Stimulated activated naive CD4-positive, alpha-beta T cell (primary cell): ENCODE results near the gene RIC8A.
"Not testable (repeated sequence)": the region's sequence is repeated elsewhere in the genome, so short reads cannot be mapped to it uniquely, and the experiment has no call there.

Source experiments
- DNase-seq, 6 experiments: peaks; one replicate each; lab custom pipeline; 2025; lab: John Stamatoyannopoulos, UW

RIC8A gene

GRCh38 chr11:207208-207862, at the start of gene RIC8A, which contains the start of gene BET1L:
TSS of gene RIC8A (plus strand) at chr11:207708. CDS start at chr11:208855, 1,147 bp downstream.
TSS of gene BET1L (minus strand) at chr11:207399. CDS start at chr11:207321, 78 bp downstream.
- peak; percentile 96 to 98 (median 98) for DNase-seq

GRCh38 chr11:180242-180641, 27.3 kb upstream of the RIC8A start:
- DNase-seq: not testable (repeated sequence)

- not testable (repeated sequence) for DNase-seq
Measured at GRCh38 chr11:189200-189783, 18.2 kb upstream of the RIC8A start.

DNA sequence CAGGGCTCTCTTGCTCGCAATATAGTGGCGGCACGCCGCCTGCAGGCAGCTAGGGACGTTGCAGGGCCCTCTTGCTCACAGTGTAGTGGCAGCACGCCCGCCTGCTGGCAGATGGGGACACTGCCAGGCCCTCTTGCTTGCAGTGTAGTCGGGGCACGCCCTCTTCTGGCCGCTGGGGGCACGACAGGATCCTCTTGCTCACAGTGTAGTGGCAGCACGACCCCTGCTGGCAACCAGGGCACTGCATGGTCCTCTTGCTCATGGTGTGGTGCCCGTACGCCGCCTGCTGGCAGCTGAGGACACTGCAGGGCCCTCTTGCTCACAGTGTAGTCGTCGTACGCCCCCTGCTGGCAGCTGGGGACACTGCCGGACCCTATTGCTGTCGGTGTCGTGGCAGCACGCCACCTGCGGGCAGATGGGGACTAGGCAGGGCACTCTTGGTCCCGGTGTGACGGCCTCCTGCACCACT, 17.6 kb upstream of the RIC8A start:
- not testable (repeated sequence) for DNase-seq

DNA sequence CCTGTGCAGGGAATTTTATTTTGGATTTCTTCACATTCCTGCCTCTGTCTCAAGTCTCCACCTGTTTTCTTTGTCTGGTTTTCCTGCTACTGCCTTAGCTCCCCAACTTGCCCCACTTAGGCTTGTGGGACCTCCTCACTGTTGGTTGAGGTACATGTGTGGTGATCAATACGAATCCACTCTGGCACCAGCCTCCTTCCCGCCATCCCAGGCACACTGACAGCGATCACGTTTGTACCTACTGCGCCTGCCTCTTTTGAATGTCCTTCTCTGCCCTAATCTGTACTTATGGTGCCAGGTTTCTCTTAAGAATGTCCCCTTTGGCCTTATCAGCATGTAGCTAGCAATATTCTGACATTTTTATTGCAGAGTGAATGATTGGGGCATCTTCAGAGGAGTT, 17.0 kb upstream of the RIC8A start:
- not testable (repeated sequence) for DNase-seq

DNA sequence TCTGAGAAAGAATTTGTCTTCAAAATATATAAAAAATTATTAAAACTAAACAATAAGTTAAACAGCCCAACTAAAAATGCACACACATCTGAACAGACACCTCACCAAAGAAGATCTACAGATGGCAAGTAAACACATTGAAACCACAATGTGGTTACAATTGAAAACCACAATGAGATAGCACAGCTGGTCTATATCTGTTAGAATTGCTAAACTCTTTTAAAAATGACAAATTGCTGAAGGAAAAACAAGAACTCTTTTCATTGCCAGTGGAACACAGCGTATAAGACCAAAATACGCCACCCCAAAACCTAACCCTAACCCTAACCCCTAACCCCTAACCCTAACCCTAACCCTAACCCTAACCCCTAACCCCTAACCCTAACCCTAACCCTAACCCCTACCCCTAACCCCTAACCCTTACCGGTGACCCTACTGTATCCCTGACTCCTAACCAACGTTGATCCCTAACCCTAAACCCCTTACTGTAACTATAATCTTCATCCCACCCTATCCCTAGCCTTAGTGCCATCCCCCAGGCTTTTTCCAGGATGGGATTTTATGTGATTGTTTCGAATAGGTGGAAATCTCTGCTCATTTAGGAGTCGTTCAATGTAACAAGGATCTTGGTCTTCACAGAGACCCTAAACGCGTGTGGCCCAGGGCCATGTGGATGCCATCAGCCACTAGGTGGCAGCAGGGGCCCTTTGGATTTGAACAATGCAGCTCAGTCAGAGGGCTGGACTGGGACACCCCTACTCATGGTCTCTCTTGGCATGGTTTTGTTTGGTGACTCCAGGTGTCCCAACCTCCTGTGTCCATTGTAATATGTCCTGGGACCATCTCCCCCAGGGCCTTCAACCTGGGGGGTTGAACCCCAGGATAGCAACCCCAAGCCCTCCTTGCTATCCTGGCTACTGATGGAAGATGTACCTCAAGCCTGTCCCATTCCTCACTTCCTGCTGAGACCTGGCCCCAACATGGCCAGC, 15.7 kb upstream of the RIC8A start:
- DNase-seq: not testable (repeated sequence)

GRCh38 chr11:192674-193128, 14.8 kb upstream of the RIC8A start, which contains the start of gene SCGB1C1:
TSS of gene SCGB1C1 (plus strand) at chr11:193078. CDS start at chr11:193100, 22 bp downstream.
- DNase-seq: not testable (repeated sequence)

DNA sequence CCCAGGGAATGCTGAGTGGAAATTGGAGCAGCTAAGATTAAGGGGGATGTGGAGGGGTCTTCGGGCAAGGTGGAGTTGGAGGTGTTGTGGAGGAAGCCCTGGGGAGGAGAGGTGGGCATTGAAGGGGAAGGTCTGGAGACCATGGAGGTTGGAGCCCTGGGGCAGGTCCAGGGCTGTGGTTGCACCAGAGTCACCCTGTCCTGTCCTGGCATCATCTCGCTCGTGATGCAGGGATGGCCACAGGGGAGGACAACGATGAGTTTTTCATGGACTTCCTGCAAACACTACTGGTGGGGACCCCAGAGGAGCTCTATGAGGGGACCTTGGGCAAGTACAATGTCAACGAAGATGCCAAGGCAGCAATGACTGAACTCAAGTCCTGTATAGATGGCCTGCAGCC, 14.0 kb upstream of the RIC8A start:
- not testable (repeated sequence) for DNase-seq

DNA sequence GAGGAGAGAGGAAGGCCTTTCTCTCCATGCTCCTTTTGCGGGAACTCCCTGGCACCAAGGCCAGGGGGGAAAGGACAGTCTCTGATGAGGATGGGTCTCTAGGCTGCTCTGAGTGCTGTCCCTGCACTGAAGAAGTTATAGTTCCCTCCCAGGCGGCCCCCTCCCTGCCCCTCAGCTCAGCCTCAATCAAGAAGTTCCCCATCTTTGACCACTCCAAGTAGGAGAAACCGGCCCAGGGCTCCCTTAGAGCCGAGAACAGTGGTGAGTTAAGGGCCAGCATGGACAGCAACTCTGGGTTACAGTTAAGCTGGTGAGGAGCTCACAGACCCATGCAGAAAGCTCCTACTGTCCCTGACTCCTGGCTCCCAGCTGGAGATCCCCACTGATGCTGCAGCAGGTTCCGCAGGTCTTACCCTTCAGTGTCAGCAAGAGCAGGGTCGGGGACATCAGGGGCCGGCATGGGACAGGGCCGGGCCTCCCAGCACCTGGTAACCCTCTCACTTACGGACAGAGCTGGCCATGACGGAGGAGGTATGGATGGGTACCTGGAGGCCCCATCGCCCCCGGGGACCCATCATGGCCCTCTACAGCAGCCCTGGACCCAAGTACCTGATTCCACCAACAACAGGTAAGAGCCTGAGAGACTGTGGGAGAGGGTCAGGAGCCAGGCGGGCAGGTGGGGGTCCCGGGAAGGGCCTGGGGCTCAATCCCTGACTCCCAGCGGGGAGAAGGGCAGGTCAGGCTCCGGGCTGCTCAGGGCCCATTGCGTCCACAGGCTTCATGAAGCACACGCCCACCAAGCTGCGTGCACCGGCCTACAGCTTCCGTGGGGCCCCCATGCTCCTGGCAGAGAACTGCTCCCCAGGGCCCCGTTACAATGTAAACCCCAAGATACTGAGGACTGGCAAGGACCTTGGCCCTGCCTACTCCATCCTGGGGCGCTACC, 10.4 kb upstream of the RIC8A start:
- DNase-seq: no peak

DNA sequence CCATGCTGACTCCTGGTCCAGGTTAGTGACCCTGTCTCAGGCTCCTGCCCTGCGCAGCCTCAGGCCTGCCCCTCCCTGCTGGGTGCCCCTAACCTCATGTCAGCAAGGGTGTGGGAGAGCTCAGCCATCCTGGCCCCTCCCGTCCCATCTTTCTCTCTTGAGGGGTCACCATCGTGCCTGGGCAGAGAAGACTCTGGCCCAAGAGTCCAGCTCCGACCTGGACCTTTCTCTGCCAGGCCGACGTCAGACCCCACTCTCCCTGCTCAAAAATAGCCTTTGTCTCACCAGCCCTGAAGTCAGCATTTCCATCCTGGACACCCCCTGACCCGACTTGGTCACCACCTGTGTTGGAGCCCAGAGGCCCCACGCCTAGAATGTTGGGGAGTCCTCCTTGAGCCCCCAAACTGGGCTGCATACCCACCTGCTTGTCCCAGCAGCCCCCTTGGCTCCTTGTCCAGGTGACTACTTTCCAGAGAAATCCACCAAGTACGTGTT, 9.7 kb upstream of the RIC8A start:
- DNase-seq: no peak

- DNase-seq: no peak
Measured at GRCh38 chr11:198236-198806, 9.2 kb upstream of the RIC8A start.

DNA sequence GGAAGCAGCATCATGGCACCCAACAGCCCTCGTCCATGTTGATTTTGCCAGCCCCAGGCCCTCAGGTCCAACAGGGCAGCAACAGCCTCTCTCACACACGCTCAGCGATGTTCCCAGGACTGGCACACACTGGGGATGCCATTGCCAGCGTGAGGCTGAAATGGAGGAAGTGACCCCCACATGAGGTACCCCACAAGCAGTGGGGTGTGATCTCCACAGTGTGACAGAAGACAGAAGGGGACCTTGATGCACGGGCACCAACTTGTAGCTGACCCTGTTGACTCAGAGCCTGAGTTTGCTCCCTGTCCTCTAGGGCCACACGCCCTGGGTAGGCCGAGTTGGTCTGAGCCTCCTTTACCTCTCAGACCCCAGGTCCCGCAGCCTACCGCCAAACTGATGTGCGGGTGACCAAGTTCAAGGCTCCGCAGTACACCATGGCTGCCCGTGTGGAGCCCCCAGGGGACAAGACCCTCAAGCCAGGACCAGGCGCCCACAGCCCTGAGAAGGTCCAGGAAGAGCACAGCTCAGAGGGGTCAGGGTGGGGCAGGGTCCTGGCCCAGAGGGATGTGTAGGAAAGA, 8.4 kb upstream of the RIC8A start:
- no peak for DNase-seq

- no peak for DNase-seq
Measured at GRCh38 chr11:199782-200181, 7.7 kb upstream of the RIC8A start.

DNA sequence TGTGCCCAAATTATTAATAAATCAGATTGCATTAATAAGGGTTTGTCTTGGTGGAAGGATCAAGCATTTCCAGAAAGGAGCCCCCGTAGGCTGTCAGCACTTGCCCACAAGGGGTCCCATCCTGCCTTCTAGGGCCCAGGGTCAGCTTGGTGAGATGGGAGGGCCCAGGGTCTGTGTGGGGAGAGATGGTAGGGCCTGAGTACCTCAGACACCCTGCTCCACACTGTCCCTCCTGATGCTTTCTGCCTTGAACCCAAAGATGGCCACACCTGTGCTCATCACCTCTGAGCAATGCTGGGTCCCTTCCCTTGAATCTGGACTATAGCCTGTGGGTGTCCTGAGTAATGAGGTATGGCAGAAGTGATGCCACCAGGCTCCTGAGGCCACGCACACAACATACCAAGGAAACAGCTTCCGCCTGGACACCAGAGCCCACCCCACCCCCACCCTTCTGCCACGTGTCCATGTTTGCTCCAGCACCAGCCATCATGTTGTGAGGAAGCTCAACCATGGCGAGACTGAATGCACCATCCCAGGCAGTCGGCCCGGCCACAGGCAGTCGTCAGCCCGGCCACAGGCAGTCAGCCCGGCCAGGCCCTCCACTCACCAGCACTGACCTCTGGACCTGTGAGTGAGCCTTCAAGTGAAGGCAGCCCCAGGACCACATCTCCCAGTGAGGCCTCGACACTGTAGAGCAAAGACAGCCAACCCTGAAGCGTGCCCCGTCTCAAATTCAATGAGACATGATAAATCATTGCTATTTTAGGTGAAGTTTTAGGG, 7.1 kb upstream of the RIC8A start:
- DNase-seq: no peak

- peak in 1 of 6 experiments; percentile 18 for DNase-seq
Measured at GRCh38 chr11:201966-202365, 5.5 kb upstream of the RIC8A start.

GRCh38 chr11:202490-202889, 5.0 kb upstream of the RIC8A start:
- DNase-seq: peak in 1 of 6 experiments; percentile 44

DNA sequence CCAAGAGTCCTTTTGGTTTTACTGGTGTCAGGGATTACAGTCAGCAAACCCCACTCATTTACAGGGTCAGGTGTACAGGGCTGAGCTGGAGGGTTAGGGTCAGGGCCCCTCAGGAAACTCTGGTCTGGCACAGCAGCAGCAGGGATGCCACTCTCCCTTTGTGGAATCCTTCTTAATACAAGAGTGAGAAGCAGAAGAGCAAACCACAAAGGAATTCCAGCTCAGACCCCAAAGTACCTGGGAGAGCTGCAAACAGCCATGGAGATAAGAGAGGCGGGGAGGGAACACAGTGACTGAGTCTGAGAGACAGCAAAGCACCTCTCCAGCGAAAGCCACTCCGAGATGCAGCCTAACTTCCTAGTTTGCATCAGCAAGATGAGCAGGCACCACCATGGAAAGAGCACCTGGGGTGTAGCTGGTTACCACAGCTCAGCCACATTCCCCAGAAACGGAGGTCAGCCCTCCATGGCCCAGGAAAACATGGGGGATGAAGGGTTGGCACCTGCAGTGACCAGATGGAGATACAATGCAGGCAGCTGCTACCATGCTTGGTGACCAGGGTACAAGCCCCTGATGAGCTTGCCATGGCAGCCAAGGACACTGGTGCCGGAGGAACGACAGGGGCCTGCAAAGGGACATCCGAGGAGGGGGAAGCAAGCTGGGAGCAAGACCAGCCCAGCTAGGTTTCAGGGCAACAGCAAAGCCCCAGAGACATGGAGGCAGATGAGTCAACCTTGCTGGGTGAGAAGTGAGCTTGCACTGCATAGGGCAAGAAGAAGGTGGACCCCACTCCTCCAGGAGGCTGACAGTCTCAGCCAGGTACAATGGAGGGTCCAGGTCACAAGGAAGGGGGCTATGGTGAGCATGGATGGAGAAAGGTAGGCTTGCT, 4.2 kb upstream of the RIC8A start:
- no peak for DNase-seq

- DNase-seq: no peak
Measured at GRCh38 chr11:203945-204586, 3.4 kb upstream of the RIC8A start.
